ENCODE data around the gene UQCR11.

- TF ChIP-seq, protein P1, sequence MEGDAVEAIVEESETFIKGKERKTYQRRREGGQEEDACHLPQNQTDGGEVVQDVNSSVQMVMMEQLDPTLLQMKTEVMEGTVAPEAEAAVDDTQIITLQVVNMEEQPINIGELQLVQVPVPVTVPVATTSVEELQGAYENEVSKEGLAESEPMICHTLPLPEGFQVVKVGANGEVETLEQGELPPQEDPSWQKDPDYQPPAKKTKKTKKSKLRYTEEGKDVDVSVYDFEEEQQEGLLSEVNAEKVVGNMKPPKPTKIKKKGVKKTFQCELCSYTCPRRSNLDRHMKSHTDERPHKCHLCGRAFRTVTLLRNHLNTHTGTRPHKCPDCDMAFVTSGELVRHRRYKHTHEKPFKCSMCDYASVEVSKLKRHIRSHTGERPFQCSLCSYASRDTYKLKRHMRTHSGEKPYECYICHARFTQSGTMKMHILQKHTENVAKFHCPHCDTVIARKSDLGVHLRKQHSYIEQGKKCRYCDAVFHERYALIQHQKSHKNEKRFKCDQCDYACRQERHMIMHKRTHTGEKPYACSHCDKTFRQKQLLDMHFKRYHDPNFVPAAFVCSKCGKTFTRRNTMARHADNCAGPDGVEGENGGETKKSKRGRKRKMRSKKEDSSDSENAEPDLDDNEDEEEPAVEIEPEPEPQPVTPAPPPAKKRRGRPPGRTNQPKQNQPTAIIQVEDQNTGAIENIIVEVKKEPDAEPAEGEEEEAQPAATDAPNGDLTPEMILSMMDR (IDR thresholded peaks at IDR 0.05) = no peak
- TF ChIP-seq POLR2A (IDR thresholded peaks at IDR 0.05) = no peak
Observed at GRCh38 chr19:1555487-1556389, 49.5 kb downstream of the UQCR11 start.
